ENCODE measurements around the gene DALRD3. TPM values are rescaled to one million over a fixed set of nuclear protein-coding genes. Genes with fewer than 3 reads are reported as not detected.

Gene DALRD3
- total and polyA plus RNA-seq, 2 donors (not counting 1 experiment from before 2014, with no cell fraction given): 57.2 to 82.6 TPM

DNA sequence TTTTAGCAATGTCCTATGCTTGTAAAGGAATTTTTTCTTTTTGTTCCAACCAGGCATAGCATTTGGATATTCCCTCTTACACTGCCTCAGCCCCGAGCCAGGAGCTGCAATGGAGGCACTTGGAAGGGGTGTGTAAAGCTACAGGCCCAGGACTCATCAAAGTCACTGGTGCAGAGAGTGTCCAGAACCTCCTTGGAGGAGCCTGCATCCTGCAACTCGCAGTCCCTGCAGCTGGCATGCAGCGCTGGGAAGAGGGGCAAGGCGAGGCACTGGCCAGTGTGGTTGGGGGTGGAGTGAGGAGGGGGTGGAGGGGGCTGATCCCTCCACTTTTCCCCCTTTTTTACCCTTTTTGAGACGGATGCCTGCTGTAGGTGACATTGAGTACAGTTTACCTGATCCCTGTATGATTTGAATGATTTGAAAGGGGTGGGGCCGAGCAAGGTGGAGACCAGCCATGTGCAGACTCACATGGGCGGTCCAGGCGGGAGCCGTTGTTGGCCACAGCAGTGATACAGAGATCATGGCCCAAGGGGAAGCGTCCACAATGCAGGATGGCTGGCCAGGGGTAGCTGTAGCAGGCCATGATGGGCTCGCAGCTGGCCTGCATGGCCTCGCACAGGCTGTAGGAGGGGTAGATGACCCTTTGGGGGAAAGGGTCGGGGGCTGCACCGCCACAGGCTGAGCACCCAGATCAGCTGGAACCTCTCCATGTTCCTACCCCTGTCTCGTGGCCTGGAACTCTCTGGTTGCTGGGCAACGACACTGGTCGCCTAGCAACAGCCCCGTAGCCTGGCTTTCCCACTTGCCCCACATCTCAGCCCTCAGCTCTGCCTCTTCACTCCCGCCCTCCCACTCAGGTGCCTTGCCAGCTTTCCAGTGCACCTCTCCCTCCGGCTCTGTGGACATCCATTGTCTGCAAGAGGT is 20.4 kb downstream of the DALRD3 start:
- no peak overlapping the region for H3K4me2 ChIP-seq (replicated peaks; ENCODE audit: low read depth, low read length, poor library complexity, severe bottlenecking)
- 95% methylated on average over 16 of the region's 20 CpGs for WGBS (ENCODE audit: insufficient coverage)

More for the DNA sequence above, 20.4 kb downstream of the DALRD3 start:
- Histone ChIP-seq H3K9ac (ENCODE audit: low read length) (no peak overlapping the region), H4K20me1 (ENCODE audit: control insufficient read depth, insufficient read depth, low read length, poor library complexity, severe bottlenecking) (no peaks in the 10 kb centered on the region), H3K4me1 (ENCODE audit: control insufficient read depth in 2 of 2, insufficient read depth in 2 of 2, low read length in 2 of 2) (no peaks in the 10 kb centered on the region), H3K9me3 (ENCODE audit: control extremely low read depth in 1 of 3, control insufficient read depth in 2 of 3, insufficient read depth in 1 of 3, low read length in 2 of 3) (no peaks in the 10 kb centered on the region), H3K27me3 (replicated peaks in 1 of 4; ENCODE audit: control extremely low read depth in 1 of 4, control insufficient read depth in 3 of 4, insufficient read depth in 4 of 4, low read length in 3 of 4) (no peaks in the 10 kb centered on the region), H3K36me3 (replicated peaks in 1 of 2; ENCODE audit: control extremely low read depth in 1 of 2, control insufficient read depth in 1 of 2, extremely low read depth in 1 of 2, insufficient read depth in 2 of 2, low read length in 1 of 2) (peaks cover 0 to 8% of the 10 kb centered on the region in 2 experiments), H3K4me3 (ENCODE audit: control extremely low read depth in 1 of 5, extremely low read depth in 1 of 5, insufficient read depth in 1 of 5, low read depth in 2 of 5, low read length in 4 of 5) (no peak overlapping the region), H3K27ac (ENCODE audit: low read length in 2 of 2) (no peak overlapping the region), H2AFZ (ENCODE audit: insufficient read depth, low read depth, low read length, poor library complexity, severe bottlenecking) (no peak overlapping the region), H3K79me2 (ENCODE audit: control insufficient read depth, insufficient read depth, low read length) (no peaks in the 10 kb centered on the region)
- ChIA-PET POLR2A (interaction anchor here (0.6 kb wide), 1 partner anchor 92 kb away, joined by 5 read pairs; no protein-coding TSS in a partner anchor), CTCF (interaction anchor here (1.1 kb wide), 1 partner anchor 24 kb away, joined by 3 read pairs; the partner anchor contains the start of gene NDUFAF3)
- DNase-seq: no peak
- Mint-ChIP-seq H3K4me1 (peaks cover 2% of the 10 kb centered on the region), H3K27me3 (no peaks in the 10 kb centered on the region), H3K9me3 (ENCODE audit: insufficient read depth) (no peaks in the 10 kb centered on the region), H3K4me3 (no peak overlapping the region), H3K27ac (no peak overlapping the region)
- no peak for ATAC-seq (ENCODE audit: low read depth)
- intact Hi-C loops (cut with micrococcal nuclease): no loop called here
- TF ChIP-seq, protein P1, sequence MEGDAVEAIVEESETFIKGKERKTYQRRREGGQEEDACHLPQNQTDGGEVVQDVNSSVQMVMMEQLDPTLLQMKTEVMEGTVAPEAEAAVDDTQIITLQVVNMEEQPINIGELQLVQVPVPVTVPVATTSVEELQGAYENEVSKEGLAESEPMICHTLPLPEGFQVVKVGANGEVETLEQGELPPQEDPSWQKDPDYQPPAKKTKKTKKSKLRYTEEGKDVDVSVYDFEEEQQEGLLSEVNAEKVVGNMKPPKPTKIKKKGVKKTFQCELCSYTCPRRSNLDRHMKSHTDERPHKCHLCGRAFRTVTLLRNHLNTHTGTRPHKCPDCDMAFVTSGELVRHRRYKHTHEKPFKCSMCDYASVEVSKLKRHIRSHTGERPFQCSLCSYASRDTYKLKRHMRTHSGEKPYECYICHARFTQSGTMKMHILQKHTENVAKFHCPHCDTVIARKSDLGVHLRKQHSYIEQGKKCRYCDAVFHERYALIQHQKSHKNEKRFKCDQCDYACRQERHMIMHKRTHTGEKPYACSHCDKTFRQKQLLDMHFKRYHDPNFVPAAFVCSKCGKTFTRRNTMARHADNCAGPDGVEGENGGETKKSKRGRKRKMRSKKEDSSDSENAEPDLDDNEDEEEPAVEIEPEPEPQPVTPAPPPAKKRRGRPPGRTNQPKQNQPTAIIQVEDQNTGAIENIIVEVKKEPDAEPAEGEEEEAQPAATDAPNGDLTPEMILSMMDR (IDR thresholded peaks at IDR 0.05): no peak
- no peak for TF ChIP-seq EZH2 (IDR thresholded peaks at IDR 0.05; ENCODE audit: borderline replicate concordance, insufficient read depth, low read depth, low read length, poor library complexity, severe bottlenecking)
